H1 (cell line): ENCODE measurements around the gene TTC33. TPM values are rescaled to one million over a fixed set of nuclear protein-coding genes. Genes with fewer than 3 reads are reported as not detected.

Experiments used
- CTCF ChIA-PET: fragments of 300-600 bp; sonication (Branson Sonifier 250); formaldehyde crosslinking; loops from one replicate; lab custom pipeline; 2021; ENCODE audit not compliant: partially characterized antibody; lab: Charles Lee
- POLR2A ChIA-PET: fragments of 300-600 bp; sonication (Branson Sonifier 250); formaldehyde crosslinking; loops from one replicate; lab custom pipeline; 2021; ENCODE audit warnings: inconsistent platforms; ENCODE audit not compliant: partially characterized antibody; lab: Charles Lee
- DNase-seq, 2 experiments: peaks; one replicate each; pipeline versions ENCODE4 v3.0.0 to v3.0.0-alpha.2; 2010 to 2022; ENCODE audit warnings: low spot score in 2 of 2, low read depth in 1 of 2, mixed read lengths in 1 of 2
- FAIRE-seq: peaks from 2 replicates; lab custom pipeline; 2011; peaks lifted over from hg19 to GRCh38; lab: Jason Lieb, UNC
- H2AFZ ChIP-seq: 2 replicates; pipeline ENCODE4 v1.8.1; 2012; ENCODE audit warnings: low read length, inconsistent platforms
- H2AK5ac ChIP-seq: 2 replicates; pipeline ENCODE4 v1.6.1; 2013; ENCODE audit warnings: low read depth, low read length
- H2BK120ac ChIP-seq: replicated peaks from 2 replicates; pipeline ENCODE3; 2013; ENCODE audit warnings: low read depth, low read length, inconsistent platforms
- H2BK12ac ChIP-seq: 2 replicates; pipeline ENCODE4 v1.6.1; 2013; ENCODE audit warnings: low read depth, low read length
- H2BK15ac ChIP-seq: 2 replicates; pipeline ENCODE4 v1.6.1; 2013; ENCODE audit warnings: low read length
- H2BK20ac ChIP-seq: 2 replicates; pipeline ENCODE4 v1.6.1; 2013; ENCODE audit warnings: low read length
- H2BK5ac ChIP-seq: 2 replicates; pipeline ENCODE4 v1.6.1; 2013; ENCODE audit warnings: low read depth, low read length
- H3K14ac ChIP-seq: 2 replicates; pipeline ENCODE4 v1.6.1; 2013; ENCODE audit warnings: inconsistent platforms; ENCODE audit not compliant: insufficient read length
- H3K18ac ChIP-seq: 2 replicates; pipeline ENCODE4 v1.6.1; 2013; ENCODE audit warnings: low read length; ENCODE audit errors: extremely low read depth
- H3K23ac ChIP-seq: 2 replicates; pipeline ENCODE4 v1.6.1; 2013; ENCODE audit warnings: inconsistent platforms; ENCODE audit not compliant: insufficient read length
- H3K23me2 ChIP-seq: 2 replicates; pipeline ENCODE4 v1.6.1; 2013; ENCODE audit warnings: low read depth, low read length
- H3K27ac ChIP-seq: 2 replicates; pipeline ENCODE4 v1.6.1; 2011; ENCODE audit warnings: low read depth, low read length, inconsistent platforms
- H3K27me3 ChIP-seq, 4 experiments: replicated peaks in 1 of 4; 1 replicate in 1 of 4; 2 replicates in 3 of 4; pipeline versions ENCODE4 v1.6.1 to v1.8.1; 2011 to 2013; ENCODE audit warnings: low read length in 3 of 4, mild to moderate bottlenecking in 3 of 4, inconsistent platforms in 2 of 4, mixed read lengths in 2 of 4, moderate library complexity in 1 of 4; ENCODE audit not compliant: control insufficient read depth in 3 of 4, insufficient read depth in 3 of 4; ENCODE audit errors: extremely low read depth in 1 of 4
- H3K36me3 ChIP-seq, 4 experiments: 2 replicates each; pipeline versions ENCODE4 v1.6.1 to v1.8.1; 2011 to 2013; ENCODE audit warnings: mild to moderate bottlenecking in 4 of 4, low read length in 3 of 4, moderate library complexity in 2 of 4, control low read depth in 1 of 4, inconsistent platforms in 1 of 4; ENCODE audit not compliant: insufficient read depth in 4 of 4, control insufficient read depth in 2 of 4
- H3K4ac ChIP-seq: replicated peaks from 2 replicates; pipeline ENCODE3; 2013; ENCODE audit warnings: low read length, low read depth, mixed read lengths, inconsistent platforms; ENCODE audit not compliant: insufficient read length
- H3K4me1 ChIP-seq, 4 experiments: replicated peaks in 1 of 4; 1 replicate in 1 of 4; 2 replicates in 3 of 4; pipeline versions ENCODE4 v1.6.1 to v1.8.1; 2011 to 2013; ENCODE audit warnings: low read length in 3 of 4, inconsistent platforms in 2 of 4, mixed read lengths in 1 of 4; ENCODE audit not compliant: insufficient read depth in 4 of 4, control insufficient read depth in 3 of 4
- H3K4me2 ChIP-seq, 2 experiments: 2 replicates each; pipeline versions ENCODE4 v1.6.1 to v1.8.1; 2011 to 2013; ENCODE audit warnings: low read depth in 2 of 2, low read length in 2 of 2, control low read depth in 1 of 2, inconsistent platforms in 1 of 2, mild to moderate bottlenecking in 1 of 2; ENCODE audit not compliant: insufficient read depth in 1 of 2
- H3K4me3 ChIP-seq, 4 experiments: fragments of 200-600, 300-600 bp in 1 of 4; sonication (generic), shearing (Covaris generic), sonication (Bioruptor Twin) in 1 of 4; 2 replicates each; pipeline versions ENCODE4 v1.5.1 to v1.8.1; 2011 to 2016; ENCODE audit warnings: low read length in 4 of 4, low read depth in 3 of 4, control low read depth in 2 of 4, inconsistent platforms in 2 of 4, mild to moderate bottlenecking in 2 of 4, mixed read lengths in 1 of 4, moderate library complexity in 1 of 4; ENCODE audit not compliant: insufficient read depth in 2 of 4; ENCODE audit errors: extremely low read depth in 1 of 4
- H3K56ac ChIP-seq: replicated peaks from 2 replicates; pipeline ENCODE3; 2013; ENCODE audit warnings: low read depth, mild to moderate bottlenecking, mixed read lengths, low read length, inconsistent platforms; ENCODE audit not compliant: insufficient read length
- H3K79me1 ChIP-seq: 2 replicates; pipeline ENCODE4 v1.6.1; 2013; ENCODE audit warnings: low read depth, low read length, control low read depth
- H3K79me2 ChIP-seq, 2 experiments: 2 replicates each; pipeline versions ENCODE4 v1.6.1 to v1.8.1; 2012 to 2013; ENCODE audit warnings: low read length in 2 of 2, mild to moderate bottlenecking in 2 of 2, inconsistent platforms in 1 of 2; ENCODE audit not compliant: insufficient read depth in 2 of 2, control insufficient read depth in 1 of 2
- H3K9ac ChIP-seq, 4 experiments: replicated peaks in 1 of 4; 1 replicate in 1 of 4; 2 replicates in 3 of 4; pipeline versions ENCODE4 v1.6.1 to v1.8.1; 2011 to 2013; ENCODE audit warnings: low read depth in 3 of 4, low read length in 3 of 4, control low read depth in 2 of 4, mild to moderate bottlenecking in 2 of 4, moderate library complexity in 2 of 4, inconsistent platforms in 1 of 4; ENCODE audit errors: extremely low read depth in 1 of 4
- H3K9me3 ChIP-seq, 2 experiments: 2 replicates each; pipeline versions ENCODE4 v1.6.1 to v1.8.1; 2012 to 2013; ENCODE audit warnings: mild to moderate bottlenecking in 2 of 2, moderate library complexity in 2 of 2, control low read depth in 1 of 2, inconsistent platforms in 1 of 2, low read depth in 1 of 2, low read length in 1 of 2, mixed read lengths in 1 of 2; ENCODE audit not compliant: insufficient read depth in 2 of 2
- H4K20me1 ChIP-seq, 2 experiments: replicated peaks in 1 of 2; 2 replicates each; pipeline versions ENCODE3 to v1.8.1; 2011 to 2013; ENCODE audit warnings: inconsistent platforms in 2 of 2, low read length in 2 of 2, mild to moderate bottlenecking in 1 of 2; ENCODE audit not compliant: insufficient read depth in 2 of 2, control insufficient read depth in 1 of 2
- H4K5ac ChIP-seq: 2 replicates; pipeline ENCODE4 v1.6.1; 2013; ENCODE audit warnings: low read length, low read depth, mixed read lengths, inconsistent platforms; ENCODE audit not compliant: insufficient read length
- H4K8ac ChIP-seq: 2 replicates; pipeline ENCODE4 v1.8.0; 2013; ENCODE audit warnings: mild to moderate bottlenecking, moderate library complexity, low read length, inconsistent platforms; ENCODE audit not compliant: insufficient read depth; ENCODE audit errors: extremely low read depth
- H4K91ac ChIP-seq: replicated peaks from 2 replicates; pipeline ENCODE3; 2013; ENCODE audit warnings: low read length, mixed read lengths, inconsistent platforms; ENCODE audit not compliant: insufficient read length
- ASH2L ChIP-seq: fragments of 200-600, 300-600 bp; sonication (generic); IDR thresholded peaks from one replicate; pipeline ENCODE4 v1.7.1; 2017; ENCODE audit warnings: low read length
- BRCA1 ChIP-seq: IDR thresholded peaks from 2 replicates; pipeline ENCODE4 v1.6.1; 2012; ENCODE audit warnings: low read depth, low read length, improper control_type of control experiment
- CHD1 ChIP-seq: IDR thresholded peaks from 2 replicates; pipeline ENCODE4 v1.6.1; 2012; ENCODE audit warnings: low read depth, low read length, improper control_type of control experiment
- JUN ChIP-seq: IDR thresholded peaks from 2 replicates; pipeline ENCODE4 v1.6.1; 2011; ENCODE audit warnings: low read depth, mild to moderate bottlenecking, improper control_type of control experiment, low read length
- KDM1A ChIP-seq: fragments of 200-600, 300-600 bp; sonication (generic); IDR thresholded peaks from 2 replicates; pipeline ENCODE4 v1.7.1; 2016; ENCODE audit warnings: mild to moderate bottlenecking, low read length, borderline replicate concordance
- NANOG ChIP-seq: IDR thresholded peaks from 2 replicates; pipeline ENCODE4 v1.6.1; 2011; ENCODE audit warnings: low read length, low read depth, mild to moderate bottlenecking, inconsistent platforms; ENCODE audit not compliant: insufficient read depth, poor library complexity, severe bottlenecking
- RBBP5 ChIP-seq: IDR thresholded peaks from 2 replicates; pipeline ENCODE4 v1.7.1; 2012; ENCODE audit warnings: low read depth, mild to moderate bottlenecking, inconsistent platforms, low read length, moderate library complexity, borderline replicate concordance
- TAF1 ChIP-seq: IDR thresholded peaks from 2 replicates; pipeline ENCODE4 v1.6.1; 2011; ENCODE audit warnings: mild to moderate bottlenecking, low read depth, low read length
- TBP ChIP-seq: IDR thresholded peaks from 2 replicates; pipeline ENCODE4 v1.6.1; 2011; ENCODE audit warnings: low read depth, low read length, improper control_type of control experiment
- TCF12 ChIP-seq: IDR thresholded peaks from 2 replicates; pipeline ENCODE4 v1.6.1; 2011; ENCODE audit warnings: low read depth, mild to moderate bottlenecking, low read length
- TEAD4 ChIP-seq: IDR thresholded peaks from 2 replicates; pipeline ENCODE4 v1.6.1; 2012; ENCODE audit warnings: low read depth, low read length, inconsistent platforms, mixed read lengths
- YY1 ChIP-seq: IDR thresholded peaks from 2 replicates; pipeline ENCODE4 v1.6.1; 2011; ENCODE audit warnings: low read depth, mild to moderate bottlenecking, low read length
- WGBS, 2 experiments: shearing (Covaris generic) in 1 of 2; methylation state at CpG; one replicate each; pipeline versions ENCODE4 v1.1.6 to v1.1.7; 2013 to 2015; ENCODE audit warnings: low lambda C conversion rate in 2 of 2, mixed read lengths in 2 of 2, inconsistent platforms in 1 of 2, low coverage in 1 of 2, missing lambda C conversion rate in 1 of 2; ENCODE audit not compliant: insufficient replicate concordance in 2 of 2, insufficient coverage in 1 of 2, insufficient read length in 1 of 2; ENCODE audit errors: extremely low coverage in 1 of 2, missing lambda C conversion rate in 1 of 2; 5-methylcytosine and 5-hydroxymethylcytosine counted together
- polyA plus RNA-seq, 7 experiments: library from polyadenylated mRNA; depleted of rRNA in 3 of 7; stranded (reverse) in 5 of 7; unstranded in 2 of 7; fragments of >200 nt in 5 of 7; fragments of 200-250 nt in 2 of 7; gene quantifications; 1 replicate in 5 of 7; 2 replicates in 1 of 7; 4 replicates in 1 of 7; pipeline versions ENCODE4 v1.2.1 to v1.2.3, GENCODE V29; 2011 to 2013; ENCODE audit warnings: missing spikeins in 2 of 7, mixed read lengths in 2 of 7
- total RNA-seq: library from RNA; stranded (reverse); fragmentation: NEBNext Ultra II Directional; extraction: Animal tissue kit (Norgen Biotek cat#: 25700); gene quantifications from 2 replicates; pipeline ENCODE4 v1.2.1, GENCODE V29; 2021

Gene TTC33
- total and polyA plus RNA-seq, 2 of the 8 experiments (the other 6 are each of a cell fraction or from before 2014, with no cell fraction given), result 1.2 to 12.6 TPM

GRCh38 chr5:40675396-40676133, 80.2 kb downstream of the TTC33 start:
- Histone ChIP-seq H3K27me3 (peaks cover 4 to 8% (median 6%) of the 10 kb centered on the region in 4 experiments; a peak in 6 of 7 replicates), H3K14ac (no peak overlapping the region), H3K4me2 (no peak overlapping the region), H3K56ac (no peak overlapping the region), H3K4me1 (peaks cover 4 to 7% (median 5%) of the 10 kb centered on the region in 4 experiments), H3K79me1 (no peaks in the 10 kb centered on the region), H3K36me3 (no peaks in the 10 kb centered on the region), H3K9ac (no peak overlapping the region), H3K4me3 (no peak overlapping the region), H2AK5ac (no peak overlapping the region), H2BK5ac (no peak overlapping the region), H3K23ac (no peak overlapping the region)
- POLR2A ChIA-PET, result interaction anchor here (0.6 kb wide), 1 partner anchor 192 kb away, joined by 3 read pairs; no protein-coding TSS in a partner anchor
- no peak for DNase-seq
- no peak for TF ChIP-seq JUN
- TF ChIP-seq RBBP5, result no peak
- no peak for TF ChIP-seq ASH2L
- TF ChIP-seq BRCA1, result no peak
- TF ChIP-seq TAF1, result no peak
- TF ChIP-seq TEAD4, result no peak
- TF ChIP-seq TBP, result no peak
- no peak for TF ChIP-seq NANOG
- TF ChIP-seq CHD1, result no peak
- no peak for TF ChIP-seq KDM1A
- TF ChIP-seq YY1, result no peak
- no peak for TF ChIP-seq TCF12
- TF ChIP-seq, all 59 proteins: peak for 0
- Histone ChIP-seq H3K4ac (no peak overlapping the region), H4K20me1 (peaks cover 0 to 1% of the 10 kb centered on the region in 2 experiments), H4K91ac (no peak overlapping the region), H2BK12ac (no peak overlapping the region), H2BK15ac (no peak overlapping the region), H3K27ac (no peak overlapping the region), H3K23me2 (peaks cover 8% of the 10 kb centered on the region), H2BK20ac (no peak overlapping the region), H4K8ac (no peak overlapping the region), H3K18ac (no peak overlapping the region), H2AFZ (no peak overlapping the region), H2BK120ac (no peak overlapping the region), H3K9me3 (no peaks in the 10 kb centered on the region), H4K5ac (no peak overlapping the region), H3K79me2 (no peaks in the 10 kb centered on the region)
- no peak for FAIRE-seq
- 91% methylated on average over 7 of the region's 7 CpGs; no CpG with 5 or more reads in 1 of the 2 experiments for WGBS, 2 experiments
- CTCF ChIA-PET, result interaction anchor here (0.6 to 1.1 kb wide), 2 partner anchors 41 to 459 kb away, joined by 3 read pairs; no protein-coding TSS in a partner anchor
